ENCODE data around the gene UPK3BL2.
"Not testable (repeated sequence)": the region's sequence is repeated elsewhere in the genome, so short reads cannot be mapped to it uniquely, and the experiment has no call there.

UPK3BL2 gene

DNA sequence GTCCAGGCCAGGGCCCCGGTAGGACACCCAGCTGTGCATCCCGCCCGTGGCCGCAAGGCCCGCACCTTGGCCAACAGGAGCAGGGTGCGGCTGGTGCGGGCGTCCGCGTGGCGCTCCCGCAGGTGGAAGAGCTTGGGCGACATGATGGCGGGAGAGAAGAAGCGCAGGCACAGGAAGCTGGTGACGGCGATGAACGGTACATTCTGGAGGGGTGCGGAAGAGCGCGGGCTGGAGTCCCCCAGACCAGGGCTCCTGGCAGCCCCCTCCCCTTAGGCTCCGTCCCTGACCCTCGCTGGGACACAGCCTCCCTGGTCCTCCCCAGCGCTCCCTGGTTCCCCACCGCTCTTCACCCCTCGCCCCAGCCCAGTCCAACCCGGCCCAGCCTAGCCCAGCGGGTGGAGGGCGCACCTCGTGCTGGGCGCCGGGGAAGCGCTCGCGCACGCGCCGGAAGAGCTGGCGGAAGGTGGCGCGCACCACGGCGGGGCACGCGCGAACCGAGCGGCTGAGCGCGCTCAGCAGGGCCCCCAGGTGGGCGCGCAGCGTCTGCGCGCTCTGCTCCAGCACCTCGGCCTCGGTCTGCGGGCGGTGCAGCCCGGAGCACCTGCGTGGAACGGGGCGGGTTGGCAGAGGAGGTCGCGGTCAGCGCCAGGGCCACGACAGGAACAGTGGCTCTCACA lies 48.9 kb downstream of the UPK3BL2 start:
- DNase-seq (ENCODE audit: low read depth, low spot score) = not testable (repeated sequence)

DNA sequence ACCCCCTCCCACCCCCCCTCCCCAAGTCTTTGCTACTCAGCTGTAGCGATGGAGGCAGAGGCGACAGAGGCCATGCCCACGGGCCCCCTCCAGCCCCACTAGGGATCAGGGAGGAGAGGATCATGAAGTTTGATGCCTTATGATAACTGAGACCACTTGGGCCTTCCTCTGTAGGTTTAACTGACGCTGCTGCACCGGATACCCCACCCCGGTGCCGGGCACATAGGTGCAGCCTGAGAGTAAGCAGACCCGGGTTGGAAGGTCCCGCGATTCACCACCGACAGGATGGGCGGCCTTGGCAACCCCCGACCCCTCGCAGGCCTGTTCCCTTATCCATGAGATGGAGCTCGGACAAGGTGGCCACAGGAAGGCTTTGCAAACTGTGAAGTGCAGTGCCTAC lies 49.5 kb downstream of the UPK3BL2 start:
- DNase-seq (ENCODE audit: low read depth, low spot score) = not testable (repeated sequence)

DNA sequence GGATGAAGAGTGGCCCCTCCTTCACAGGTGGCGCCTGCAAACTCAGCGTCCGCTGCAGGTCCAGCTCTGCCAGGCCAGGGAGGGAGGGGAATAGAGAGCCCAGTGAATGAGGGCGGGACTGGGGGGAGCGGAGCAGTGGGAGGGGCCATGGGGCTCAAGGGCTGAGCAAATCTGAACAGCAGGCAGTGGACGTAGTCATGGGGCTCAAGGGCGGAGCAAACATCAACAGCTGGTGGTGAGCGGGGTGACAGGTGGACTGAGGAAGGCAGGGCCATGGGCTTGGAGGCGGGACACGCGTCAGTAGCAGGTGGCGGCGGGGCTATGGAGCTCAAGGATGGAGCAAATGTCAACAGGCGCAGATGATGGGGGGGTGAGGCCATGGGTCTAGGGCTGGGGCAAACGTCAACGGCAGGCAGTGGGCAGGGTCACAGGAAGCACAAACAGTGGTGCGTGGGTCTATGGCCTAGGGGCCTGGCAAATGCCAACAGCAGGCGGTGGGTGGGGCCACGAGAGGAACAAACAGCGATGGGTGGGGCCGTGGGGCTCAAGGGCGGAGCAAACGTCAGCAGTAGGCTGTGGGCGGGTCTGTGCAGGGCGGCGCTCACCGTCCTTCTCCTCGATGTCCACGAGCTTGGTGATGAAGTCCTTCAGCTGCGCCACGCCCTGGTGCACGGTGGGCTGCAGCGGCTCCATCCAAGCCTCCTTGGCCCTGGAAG lies 50.1 kb downstream of the UPK3BL2 start:
- DNase-seq (ENCODE audit: low read depth, low spot score) = not testable (repeated sequence)

DNA sequence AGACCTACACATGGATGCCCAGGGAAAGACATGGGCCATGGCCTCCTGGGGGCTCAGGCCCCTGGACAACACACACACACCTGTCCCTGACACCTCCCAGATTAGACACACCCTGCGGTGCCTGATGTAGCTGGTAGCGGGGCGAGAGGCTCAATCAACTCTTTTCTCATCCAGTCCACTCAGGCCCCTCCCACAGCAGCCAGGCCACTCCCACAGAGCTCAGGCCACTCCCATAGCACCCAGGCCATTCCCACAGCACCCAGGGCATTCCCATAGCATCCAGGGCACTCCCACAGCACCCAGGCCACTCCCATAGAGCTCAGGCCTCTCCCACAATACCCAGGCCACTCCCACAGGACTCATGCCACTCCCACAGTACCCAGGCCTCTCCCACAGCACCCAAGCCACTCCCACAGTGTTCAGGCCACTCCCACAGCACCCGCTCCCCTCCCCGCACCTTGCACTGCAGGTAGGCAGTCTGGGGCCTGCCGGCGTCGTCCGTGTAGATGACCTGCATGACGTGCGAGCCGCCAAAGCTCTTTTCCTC lies 52.9 kb downstream of the UPK3BL2 start:
- DNase-seq (ENCODE audit: low read depth, low spot score) = not testable (repeated sequence)

Measured in ELF-1 (cell line).